Activated CD8-positive, alpha-beta memory T cell treated with anti-CD3 and anti-CD28 coated beads, Interleukin-2, amount 50 U/mL, for 24 hours (primary cell): ENCODE measurements around the gene MAP4K3.

Experiments
- DNase-seq: peaks from one replicate; pipeline ENCODE4 v3.0.0-alpha.2; 2020; ENCODE audit errors: extremely low read depth

MAP4K3 gene

GRCh38 chr2:39445934-39446333 lies 8.8 kb upstream of the MAP4K3 start:
- no peak for DNase-seq

DNA sequence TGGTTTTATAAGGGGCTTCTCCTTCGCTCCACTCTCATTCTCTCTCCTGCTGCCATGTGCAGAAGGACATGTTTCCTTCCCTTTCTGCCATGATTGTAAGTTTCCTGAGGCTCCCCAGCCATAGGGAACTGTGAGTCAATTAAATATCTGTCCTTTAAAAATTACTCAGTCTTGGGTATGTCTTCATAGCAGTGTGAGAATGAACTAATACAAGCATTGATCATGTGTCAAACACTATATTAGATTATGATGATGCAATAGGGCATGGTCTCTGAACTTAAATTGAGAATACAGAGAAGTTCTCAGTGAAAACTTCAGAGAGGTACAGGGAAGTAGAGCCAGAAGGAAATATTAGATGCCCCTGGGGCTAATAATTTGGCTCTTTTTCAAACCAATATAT lies 5.9 kb upstream of the MAP4K3 start:
- DNase-seq: no peak

DNA sequence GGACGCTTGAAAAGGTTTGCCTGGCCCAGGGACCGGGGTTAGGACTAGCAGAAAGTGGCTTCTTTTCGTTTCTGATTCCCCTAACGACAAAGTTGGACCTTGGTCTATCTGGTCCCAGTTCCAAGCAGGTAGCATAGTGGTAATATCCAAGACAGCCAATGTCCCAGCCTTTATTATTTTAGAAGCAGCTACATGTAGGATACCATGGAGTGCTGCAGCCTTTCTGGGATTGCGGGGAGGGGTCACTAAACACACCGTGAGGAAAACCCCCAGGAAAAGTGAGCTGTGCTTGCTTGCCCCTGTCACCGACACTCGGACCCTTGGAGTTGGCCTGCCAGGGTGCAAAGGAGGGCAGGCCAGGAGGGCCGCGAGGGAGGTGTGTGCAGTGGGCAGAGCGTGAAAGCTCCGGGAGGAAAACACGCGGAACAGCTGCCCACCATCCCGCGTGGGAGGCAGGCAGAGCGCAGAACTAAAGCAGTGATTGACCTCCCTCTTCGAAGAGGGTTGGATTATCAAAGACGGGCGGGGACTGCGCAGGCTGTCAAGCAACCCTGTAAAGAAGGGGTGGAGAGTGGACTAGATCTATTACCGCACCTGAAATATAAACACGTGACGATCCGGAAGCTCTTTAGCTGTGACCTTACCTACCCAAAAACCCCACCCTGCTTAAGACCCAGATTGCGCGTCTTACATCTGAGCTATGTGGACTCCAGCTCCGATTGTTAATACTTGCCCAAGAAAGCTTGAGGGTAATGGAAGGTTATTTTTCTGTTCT lies 624 bp upstream of the MAP4K3 start:
- DNase-seq: peak; percentile 2

DNA sequence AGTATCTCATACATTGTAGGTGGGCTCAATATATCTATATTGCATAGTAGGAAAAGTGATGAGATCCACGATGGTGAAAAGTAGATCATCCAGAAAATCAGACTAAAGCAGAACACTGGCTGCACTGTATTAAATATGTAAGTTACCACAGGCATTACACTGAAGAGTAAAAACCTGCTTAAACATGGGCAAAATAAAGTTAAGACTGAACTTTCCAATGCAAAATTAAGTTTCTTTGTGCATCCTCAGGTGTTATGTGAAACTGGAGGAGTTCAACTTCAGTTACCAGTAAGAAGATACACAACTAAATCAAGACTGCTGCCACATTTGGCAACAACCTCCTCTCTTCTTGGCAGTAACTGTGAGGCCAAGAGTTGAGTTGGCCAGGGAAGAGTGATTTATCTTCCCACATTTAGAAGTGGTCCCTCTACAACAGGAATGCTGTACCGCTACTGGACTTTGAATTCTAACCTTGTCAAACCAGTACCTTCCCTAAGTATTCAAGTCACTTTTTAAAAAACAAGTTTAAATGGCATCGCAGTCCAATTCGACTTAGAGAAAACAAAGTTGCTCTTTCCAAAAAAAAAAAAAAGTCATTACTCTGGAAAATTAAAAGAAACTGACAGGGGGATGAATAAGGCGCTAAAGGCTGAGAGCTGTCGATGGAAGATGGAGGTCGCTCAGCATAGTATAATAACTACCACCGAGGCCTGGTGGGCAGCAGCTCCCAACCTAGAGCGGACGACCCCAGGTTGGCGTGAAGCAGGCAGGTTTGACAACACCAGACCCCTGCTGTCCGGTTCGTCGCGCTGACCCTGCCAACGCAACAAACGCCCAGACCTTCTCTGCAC lies 1.1 kb downstream of the MAP4K3 start:
- no peak for DNase-seq

- DNase-seq: no peak
These were observed 1.9 kb downstream of the MAP4K3 start for GRCh38 chr2:39435234-39435633.

GRCh38 chr2:39434233-39434897 lies 2.7 kb downstream of the MAP4K3 start:
- no peak for DNase-seq

DNA sequence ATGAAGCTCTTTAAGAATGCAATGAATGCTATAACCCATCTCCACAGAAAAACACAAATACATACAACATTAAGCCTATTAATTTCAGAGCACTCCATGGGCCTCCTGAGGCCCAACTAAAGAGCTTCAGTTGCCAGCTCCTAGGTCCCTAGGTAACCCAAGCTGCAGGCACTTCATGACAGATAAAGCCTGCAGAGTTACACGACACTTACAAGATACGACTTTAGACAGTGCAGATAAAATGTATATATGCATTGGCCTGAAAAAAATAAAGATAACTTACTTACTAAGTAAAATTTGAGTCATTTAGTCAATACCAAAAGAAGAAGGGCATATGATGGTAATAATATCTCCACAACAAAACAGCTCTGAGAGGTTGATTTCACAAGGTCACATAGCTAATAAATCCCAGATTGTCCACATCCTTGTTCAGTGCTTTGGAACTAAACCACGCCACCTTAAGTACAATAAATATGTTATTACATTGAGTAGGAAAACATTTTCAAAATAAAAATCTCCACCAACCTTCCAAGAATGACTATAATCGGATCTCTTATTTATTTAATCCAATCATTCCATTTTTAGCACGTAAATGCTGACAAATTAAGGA lies 3.4 kb downstream of the MAP4K3 start:
- DNase-seq: no peak

DNA sequence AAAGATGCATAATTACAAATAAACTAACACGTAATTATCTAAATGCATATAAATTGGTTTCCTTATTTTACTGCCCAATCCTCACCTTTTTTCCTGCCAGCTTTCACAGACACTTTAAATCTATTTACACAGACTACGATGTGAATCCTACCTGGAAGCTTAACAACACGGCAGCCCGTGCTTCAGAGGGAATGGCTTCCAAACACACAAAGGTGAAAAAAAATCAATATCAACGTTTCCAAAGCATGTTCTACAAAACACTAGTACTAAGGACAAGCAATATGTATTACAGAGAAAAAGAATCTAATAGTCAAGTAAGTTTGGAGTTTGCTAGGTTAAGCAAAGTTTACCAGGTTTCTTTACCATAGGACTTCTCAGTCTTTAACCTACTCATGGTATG lies 4.4 kb downstream of the MAP4K3 start:
- DNase-seq: no peak

DNA sequence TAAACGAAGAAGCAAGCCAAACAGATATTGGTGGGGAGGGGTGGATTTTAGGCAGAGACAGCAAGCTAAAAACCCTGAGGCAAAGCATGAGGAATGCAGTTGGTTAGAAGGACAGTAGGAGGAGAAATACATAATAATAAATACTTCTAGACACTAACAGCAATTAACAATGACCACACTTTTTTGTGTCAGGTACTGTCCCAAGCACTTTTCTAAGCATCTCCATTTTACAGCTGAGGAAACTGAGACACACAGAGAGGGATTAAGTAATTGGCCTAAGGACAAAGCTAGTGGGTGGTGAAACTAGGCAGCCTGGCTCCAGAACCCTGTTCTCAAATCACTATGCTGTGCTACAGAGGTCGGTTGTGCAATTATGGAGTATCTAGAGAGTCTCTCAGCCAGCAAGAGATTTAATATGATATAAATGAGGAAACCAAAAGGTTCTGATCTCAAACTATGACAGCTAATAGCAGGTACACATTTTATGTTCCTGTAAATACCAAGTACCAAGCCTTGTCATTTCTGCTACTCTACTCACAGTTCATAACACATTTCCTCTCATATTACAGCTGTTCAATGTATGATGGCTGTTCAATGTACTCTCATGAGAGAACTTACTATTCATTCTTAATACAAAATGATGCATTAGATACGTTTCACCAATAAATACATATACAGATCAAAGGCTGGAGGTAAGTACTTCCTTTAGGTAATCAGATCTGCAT lies 5.3 kb downstream of the MAP4K3 start:
- no peak for DNase-seq

DNA sequence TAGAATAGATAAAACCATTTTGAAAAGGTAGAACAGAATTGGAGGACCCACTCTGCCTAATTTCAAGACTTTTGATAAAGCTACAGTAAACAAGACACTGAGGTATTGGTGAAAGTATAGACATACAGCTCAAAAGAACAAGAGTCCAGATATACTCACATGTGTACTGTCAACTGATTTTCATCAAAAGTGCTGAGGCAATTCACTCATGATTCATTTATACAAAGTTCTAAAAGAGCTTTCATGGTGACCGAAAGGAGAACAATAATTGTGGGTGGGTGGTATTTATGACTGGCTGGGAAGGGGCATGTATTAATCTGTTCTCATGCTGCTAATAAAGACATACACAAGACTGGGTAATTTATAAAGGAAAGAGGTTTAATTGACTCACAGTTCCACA lies 7.3 kb downstream of the MAP4K3 start:
- DNase-seq: no peak

DNA sequence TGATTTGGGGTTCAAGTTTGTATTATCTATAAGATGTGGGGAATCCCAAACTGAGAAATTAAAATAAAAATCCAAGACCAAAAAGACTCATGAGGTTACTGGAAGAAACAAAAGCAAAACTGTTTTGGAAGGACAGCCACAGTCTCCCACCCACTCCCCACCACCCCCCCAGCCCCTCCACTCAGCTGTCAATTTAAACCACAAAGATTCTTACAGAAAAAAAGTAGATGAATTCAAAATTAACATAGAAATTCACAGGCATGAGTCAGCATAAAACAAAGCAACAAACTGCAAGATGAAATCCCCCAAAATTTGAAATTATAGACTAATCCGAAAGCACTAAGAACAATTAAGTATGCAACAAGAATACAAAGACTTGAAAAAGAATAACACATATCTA lies 12.1 kb downstream of the MAP4K3 start:
- DNase-seq: no peak

GRCh38 chr2:39422700-39423099 lies 14.4 kb downstream of the MAP4K3 start:
- DNase-seq: no peak

DNA sequence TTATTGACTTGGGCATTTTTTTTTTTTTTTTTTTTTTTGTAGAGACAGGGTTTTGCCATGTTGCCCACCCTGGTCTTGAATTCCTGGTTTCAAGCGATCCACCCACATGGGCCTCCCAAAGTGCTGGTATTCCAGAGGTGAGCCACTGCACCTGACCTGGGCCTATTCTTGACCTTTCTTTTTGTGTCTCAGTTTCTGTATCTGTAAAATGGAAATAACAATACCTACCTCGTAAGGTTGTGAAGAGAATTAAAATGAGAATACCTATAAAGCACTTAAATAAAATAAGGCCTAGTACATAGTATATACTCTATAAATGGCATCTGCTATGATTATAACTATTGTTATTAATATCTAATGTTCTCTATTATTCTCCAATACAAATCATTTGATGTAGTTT lies 15.7 kb downstream of the MAP4K3 start:
- no peak for DNase-seq

DNA sequence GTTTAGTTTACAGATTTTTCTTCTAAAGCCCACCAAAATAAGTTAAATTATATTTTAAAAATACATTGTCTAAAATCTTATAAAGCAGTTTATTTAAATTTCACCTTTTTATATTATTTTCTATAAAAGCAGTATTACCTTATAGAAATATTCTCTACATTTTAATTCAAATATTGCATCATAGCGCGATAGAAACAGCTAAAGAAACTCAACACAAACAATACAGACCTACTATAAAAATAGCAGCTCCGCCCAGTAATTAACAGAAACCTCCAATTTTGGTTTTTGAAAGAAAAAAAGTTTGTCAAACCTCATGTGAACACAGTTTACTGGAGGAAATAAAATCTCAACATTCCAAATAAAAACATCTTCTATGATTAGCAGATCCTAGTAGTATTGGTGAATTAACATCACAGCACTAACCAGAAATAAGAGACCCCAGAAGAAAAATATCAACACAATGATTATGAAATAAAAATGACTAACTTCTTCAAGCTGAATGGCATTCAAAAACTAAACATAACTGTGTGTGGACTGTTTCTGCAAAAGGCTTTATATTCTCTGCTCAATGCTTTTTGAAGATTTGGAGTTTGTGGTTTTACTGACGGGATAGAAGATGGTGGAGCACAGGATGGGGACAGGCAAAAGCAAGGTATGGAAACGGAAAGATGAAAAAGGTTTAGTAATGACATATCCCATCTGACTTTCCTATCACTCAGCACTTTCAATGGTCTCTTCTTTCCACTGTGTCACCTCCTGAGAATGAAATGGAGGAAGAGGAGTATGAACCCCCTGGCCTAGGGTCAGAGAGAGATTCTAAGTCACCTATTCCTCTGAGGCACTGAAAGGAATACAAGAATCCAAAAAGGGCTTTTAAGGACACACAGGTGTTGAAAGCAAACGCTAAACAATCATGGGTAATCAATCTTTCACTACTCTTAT lies 17.5 kb downstream of the MAP4K3 start:
- DNase-seq: no peak

GRCh38 chr2:39418491-39418890 lies 18.6 kb downstream of the MAP4K3 start:
- DNase-seq: no peak

DNA sequence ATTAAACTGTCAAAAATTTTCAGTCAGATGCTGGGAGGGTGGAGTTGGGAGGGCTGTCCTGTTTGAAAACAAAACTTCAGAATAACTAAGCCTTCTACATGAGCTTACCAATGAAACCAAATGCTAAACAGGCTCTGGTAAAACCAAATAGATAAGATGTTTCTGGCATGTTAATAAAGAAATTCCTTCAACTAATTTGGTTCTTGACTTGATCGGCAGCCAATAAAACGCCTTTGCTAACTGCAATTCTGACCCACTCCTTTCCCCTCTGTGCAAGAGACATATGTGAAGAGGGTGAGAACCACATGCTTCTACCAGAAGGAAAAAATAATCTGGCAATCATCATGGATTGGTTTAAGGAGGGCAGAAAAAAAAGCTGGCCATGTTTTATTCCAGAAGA lies 20.9 kb downstream of the MAP4K3 start:
- DNase-seq: no peak

DNA sequence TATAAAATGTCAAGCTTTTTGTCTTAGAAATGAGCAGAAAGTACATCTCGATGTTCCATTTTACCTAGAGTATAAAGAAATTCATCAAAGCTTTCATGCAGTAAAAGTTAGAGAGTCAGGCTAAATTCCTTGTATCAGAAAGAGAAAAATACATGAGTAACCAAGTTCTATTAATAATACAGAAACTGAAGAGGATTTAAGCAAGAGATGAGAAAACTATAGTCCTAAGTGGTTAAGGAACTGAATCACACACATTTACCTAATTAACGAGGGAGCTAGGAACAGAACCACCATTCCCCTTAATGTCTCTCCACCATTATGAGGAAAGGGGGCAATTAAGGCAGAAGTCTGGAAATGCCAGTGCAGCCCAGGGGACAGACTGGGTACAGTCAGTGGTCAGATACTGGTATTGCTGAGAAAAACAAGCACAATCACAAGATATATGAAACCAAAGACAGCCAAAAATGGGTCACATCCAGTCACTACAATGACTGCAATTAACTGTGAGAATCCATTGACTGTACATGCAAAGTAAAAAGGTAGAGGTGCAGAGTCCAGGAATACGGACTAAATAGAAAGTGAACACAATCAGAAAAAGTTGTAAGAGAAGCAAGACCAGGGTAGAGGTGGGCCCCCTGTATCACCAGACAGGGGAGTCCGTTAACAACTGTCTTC lies 23.9 kb downstream of the MAP4K3 start:
- no peak for DNase-seq

- no peak for DNase-seq
These were observed 25.7 kb downstream of the MAP4K3 start for GRCh38 chr2:39411181-39411944.
